ENCODE data around the gene LIPA.

GRCh38 chr10:89262086-89263051 lies 10.8 kb upstream of the LIPA start:
- TF ChIP-seq CTCF (IDR thresholded peaks at IDR 0.05) (no peak), EZH2 (IDR thresholded peaks at IDR 0.05) (no peak), EZH2phosphoT487 (IDR thresholded peaks at IDR 0.05) (no peak)
